Fibroblast of pulmonary artery (primary cell): ENCODE measurements around the gene LRRC4C.

ENCODE experiments used
- DNase-seq: peaks from one replicate; pipeline ENCODE4 v3.0.0-alpha.2; 2010; ENCODE audit warnings: low read depth
- H3K4me3 ChIP-seq: replicated peaks from 2 replicates; pipeline ENCODE4 v1.5.1; 2011; ENCODE audit warnings: low read depth, mild to moderate bottlenecking, control low read depth, low read length, moderate library complexity
- TF ChIP-seq, protein P1 (sequence below): IDR thresholded peaks from 2 replicates; pipeline ENCODE4 v1.5.1; 2011; ENCODE audit warnings: mild to moderate bottlenecking, control low read depth, low read length, inconsistent platforms; ENCODE audit errors: missing control alignments

LRRC4C gene

DNA sequence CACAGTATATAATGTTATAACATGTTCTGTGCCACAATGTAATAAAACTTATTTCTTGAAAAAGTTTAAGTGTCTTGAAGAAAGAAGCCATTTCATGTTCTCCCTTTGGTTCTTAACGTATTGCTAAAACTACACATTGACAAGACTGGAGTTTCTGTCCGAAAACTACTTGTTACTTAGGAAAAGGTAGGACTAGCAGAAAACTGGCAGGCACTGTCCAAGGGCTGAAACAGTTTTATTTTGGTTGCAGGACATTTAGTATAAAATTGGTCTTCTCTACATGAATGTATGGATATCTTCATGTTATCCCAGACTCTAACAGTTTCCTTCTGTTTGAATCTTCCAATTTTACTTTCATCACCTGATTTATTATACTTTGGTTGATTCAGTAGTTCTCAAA, 1027.1 kb downstream of the LRRC4C start:
- DNase-seq = no peak
- TF ChIP-seq, protein P1, sequence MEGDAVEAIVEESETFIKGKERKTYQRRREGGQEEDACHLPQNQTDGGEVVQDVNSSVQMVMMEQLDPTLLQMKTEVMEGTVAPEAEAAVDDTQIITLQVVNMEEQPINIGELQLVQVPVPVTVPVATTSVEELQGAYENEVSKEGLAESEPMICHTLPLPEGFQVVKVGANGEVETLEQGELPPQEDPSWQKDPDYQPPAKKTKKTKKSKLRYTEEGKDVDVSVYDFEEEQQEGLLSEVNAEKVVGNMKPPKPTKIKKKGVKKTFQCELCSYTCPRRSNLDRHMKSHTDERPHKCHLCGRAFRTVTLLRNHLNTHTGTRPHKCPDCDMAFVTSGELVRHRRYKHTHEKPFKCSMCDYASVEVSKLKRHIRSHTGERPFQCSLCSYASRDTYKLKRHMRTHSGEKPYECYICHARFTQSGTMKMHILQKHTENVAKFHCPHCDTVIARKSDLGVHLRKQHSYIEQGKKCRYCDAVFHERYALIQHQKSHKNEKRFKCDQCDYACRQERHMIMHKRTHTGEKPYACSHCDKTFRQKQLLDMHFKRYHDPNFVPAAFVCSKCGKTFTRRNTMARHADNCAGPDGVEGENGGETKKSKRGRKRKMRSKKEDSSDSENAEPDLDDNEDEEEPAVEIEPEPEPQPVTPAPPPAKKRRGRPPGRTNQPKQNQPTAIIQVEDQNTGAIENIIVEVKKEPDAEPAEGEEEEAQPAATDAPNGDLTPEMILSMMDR = no peak
- no peak overlapping the region for H3K4me3 ChIP-seq

DNA sequence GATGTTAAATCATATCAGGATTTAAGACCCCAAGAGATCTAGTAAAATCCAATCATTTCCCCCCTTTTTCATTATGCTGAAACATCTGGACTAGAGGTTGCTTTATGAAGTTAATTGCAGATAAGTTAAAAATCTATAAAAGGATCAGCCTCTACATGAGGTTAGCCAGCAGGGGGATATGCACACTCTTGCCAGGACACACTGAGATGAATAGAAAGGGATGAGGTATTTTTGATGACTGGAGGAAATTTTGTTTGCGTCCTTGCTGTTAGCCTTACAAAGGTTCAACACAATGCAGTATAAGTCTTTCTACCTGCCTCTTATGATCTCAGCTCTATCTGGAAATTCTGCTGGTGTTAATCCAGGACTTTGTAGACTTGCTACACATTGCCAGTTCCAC, 1034.3 kb downstream of the LRRC4C start:
- DNase-seq = no peak
- TF ChIP-seq, protein P1 = no peak
- H3K4me3 ChIP-seq = no peak overlapping the region

DNA sequence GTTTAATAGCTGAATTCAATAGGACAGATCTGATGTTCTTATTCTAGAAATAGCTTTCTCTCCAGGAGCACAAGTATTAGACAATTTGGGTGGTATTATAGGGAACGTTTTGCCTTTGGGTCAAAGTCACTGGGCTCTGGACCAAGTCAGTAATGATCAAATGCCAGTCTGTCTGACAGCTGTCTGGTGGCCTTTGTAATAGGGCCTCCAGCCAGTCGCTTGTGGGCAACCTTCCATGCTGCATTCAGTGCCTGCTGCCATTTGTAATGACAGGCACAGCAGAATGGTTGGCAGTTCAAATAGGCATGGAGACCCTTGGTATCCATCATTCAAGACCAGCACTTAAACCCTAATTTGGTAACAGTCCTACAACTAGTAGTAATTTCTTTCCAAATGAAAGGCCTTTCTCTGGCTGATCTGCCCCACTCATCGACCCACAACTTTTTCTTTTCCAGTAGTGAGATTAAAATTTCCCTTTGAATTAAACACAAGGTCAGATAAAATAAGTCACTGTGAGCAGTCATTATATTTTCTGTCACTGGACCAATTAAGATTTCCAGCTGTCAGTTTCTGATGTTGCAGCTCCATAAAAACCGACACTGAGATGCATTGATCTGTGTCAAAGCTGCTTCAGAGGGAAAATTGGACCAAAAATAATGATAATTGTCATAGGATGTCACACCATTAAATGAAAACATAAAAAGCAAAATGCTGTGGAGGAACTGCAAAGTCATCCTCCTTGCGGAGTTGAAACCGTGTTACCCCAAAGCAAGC, 1038.1 kb downstream of the LRRC4C start:
- H3K4me3 ChIP-seq = no peak overlapping the region
- TF ChIP-seq, protein P1 = no peak
- DNase-seq = no peak

DNA sequence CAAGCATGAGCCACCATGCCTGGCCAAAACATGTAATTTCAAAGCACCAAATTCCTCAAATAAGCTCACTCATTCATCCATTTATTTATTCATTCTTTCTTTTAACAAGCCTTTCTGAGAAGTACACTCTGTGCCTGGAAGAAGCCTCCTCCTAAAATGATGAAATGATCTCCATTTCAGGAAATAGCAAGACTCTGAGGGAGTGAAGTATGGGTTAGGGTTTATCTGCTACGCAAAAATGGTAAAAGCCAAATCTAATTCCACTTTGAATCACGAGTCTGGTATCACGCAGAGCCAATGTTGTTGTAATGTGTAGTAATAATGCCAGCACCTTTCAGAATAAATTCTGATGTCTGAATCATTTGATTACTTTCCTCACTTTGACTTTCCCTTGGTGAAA, 1041.8 kb downstream of the LRRC4C start:
- DNase-seq = peak; percentile 25
- H3K4me3 ChIP-seq = no peak overlapping the region
- TF ChIP-seq, protein P1 = no peak

DNA sequence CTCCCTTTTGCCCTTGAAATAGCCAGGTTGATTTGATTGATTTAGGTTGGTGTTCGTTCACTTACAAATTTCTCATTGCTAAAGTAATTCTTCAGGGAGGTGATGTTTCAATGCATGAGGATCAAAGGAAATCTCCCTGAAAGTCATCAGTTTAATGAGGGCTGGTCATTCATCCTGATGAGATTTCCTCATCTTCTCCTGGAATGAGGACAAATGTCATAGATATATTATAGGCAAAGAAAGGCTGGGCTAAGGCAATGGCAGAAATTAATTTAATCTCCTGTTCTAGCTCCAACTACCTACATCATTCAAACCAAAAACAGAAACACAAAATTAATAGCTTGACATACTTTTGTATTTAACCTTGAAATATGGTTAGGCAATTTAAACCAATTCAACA, 1052.1 kb downstream of the LRRC4C start:
- no peak overlapping the region for H3K4me3 ChIP-seq
- TF ChIP-seq, protein P1 = no peak
- no peak for DNase-seq

DNA sequence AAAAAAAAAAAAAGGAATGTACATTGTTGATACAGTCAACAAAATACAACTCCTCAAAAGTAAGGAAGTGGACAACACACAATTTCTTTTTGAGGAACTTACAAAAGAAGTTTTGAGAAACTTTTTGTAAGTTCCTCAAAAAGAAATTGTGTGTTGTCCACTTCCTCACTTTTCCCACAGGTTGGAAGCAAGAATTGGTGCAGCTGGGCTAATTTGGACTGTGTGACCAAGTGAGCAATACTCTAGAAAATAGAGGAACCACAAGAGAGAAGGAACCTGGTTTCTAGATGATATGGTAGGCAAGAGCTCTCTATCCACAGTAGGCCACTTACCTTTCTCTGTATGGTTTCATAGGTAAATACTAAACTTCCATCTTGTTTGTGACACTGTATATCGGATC, 1053.8 kb downstream of the LRRC4C start:
- DNase-seq = no peak
- no peak overlapping the region for H3K4me3 ChIP-seq
- TF ChIP-seq, protein P1 = no peak

DNA sequence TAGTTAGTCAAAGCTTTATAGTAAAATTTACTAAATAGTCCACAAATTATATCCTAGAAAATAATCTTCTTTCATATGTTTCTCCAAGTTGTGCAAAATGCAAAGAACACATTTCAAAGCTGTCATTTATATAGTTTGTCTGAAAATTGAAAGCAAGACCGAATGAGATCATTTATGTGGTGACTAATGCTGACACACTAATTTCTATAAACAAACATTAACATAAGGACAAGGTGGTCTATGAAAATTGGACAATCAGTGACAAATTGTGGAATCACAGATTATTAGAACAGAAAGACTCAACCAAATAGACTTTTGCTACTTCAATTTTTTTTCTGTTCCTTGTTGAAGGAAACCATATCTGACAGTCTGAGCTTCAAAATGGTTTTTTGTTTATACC, 1056.1 kb downstream of the LRRC4C start:
- TF ChIP-seq, protein P1 = no peak
- H3K4me3 ChIP-seq = no peak overlapping the region
- DNase-seq = no peak
